CD4-positive, alpha-beta T cell treated with Interleukin-17A for 1 hour (primary cell): ENCODE measurements around the gene PRDM12.

Experiments used
- DNase-seq: peaks from one replicate; pipeline ENCODE4 v3.0.0-alpha.2; 2020

The PRDM12 gene

GRCh38 chr9:130636648-130637020 lies 27.8 kb upstream of the PRDM12 start:
- no peak for DNase-seq

DNA sequence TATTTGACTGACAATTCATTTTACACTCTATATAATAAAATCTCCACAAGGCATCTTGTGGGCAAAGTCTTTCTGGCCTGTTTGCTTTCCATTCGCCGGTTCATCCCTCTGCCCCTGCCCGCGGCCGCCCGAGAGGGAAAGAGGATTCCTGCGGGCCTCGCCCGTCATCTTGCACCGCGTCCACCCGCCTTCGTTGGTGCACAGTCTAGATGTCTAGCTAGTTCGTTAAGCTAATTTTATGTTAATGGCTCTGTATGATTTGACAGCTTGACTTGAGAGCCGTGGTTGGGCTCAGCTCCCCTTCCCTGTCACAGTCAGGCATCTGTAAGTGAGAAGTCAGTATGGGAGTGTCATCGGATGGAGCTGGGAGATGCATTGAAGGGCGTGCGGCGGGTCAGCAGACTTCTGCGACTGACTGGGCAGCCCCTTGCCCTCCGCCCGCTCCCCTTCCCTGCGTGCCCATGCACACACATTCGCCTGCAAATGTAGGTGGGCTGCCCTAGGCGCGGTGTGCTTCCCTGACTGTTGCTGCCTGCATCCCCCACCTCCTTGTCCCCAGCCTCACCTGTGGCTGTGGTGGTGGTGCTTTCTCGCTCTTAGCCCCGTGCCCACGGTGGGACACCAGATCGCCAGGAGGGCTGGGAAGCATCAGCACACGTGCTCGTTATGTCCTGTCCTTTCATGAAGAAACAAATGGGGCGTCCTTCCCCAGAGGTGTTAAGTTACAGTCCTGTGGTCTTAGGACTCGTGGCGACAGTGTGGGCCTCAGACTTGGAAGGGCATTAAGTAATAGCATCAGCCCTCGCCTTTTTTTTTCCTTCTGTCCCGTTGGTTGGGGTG lies 25.9 kb upstream of the PRDM12 start:
- no peak for DNase-seq

DNA sequence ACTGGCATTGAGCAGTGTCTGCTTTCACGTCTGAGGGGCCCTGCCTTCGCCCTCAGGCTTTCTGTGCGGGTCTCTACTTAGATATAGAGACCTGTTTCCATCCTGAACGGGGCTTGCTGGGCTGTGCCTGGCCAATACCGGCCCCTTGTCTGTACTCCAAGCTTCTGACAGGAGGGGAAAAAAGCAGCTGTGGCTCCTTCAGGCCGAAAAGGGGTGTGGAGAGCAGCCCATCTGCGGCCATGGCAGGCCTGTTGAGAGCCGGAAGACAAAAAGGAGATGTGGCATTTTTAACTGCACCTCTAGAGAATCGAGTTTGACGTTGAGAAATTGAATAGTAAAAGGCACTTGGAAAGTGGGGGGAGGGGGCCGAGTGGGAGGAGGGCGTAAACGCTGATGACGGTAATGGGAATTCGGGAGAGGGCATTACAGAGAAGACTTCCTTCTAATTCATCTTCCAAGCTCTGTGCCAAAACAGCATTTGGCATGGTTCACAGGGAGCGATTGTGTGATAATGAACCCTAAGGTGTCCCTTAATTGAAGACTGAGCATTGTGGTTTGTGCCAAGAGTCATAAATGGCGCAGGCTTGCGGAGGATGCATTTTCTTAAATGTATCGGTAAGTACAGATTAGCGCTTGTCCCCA lies 25.1 kb upstream of the PRDM12 start:
- no peak for DNase-seq

DNA sequence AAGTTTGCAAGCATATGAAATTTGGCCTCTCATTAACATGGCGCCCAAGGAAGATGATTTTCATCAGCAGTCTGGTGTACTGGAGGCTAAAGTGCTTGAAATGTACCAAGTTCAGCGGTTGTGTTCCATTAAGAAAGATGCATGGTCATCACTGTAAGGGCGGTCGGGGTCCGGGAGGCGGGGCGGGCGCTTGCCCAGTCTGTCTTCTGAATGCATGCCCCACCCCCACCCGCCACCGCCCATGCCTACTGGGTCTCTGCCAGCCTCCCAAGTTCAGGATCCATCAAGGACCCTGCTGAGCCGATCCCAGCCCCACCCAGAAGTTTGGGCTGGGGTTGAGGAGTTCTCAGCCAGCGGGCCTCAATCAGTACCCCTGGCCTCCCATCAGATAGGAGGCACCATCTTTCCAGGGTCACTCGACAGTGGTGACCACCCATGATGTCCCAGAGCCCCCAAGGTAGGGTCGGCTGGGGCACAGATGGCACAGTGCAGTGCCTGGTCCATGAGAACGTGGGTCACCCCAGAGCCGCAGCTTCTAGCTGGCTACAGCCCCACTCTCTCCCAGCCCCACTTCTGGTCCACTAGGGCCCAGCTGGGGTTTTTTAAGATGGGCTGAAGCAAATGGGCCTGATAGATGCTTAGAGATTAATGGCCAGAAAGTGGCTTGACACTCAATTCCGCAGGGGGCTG lies 24.4 kb upstream of the PRDM12 start:
- DNase-seq, result no peak

DNA sequence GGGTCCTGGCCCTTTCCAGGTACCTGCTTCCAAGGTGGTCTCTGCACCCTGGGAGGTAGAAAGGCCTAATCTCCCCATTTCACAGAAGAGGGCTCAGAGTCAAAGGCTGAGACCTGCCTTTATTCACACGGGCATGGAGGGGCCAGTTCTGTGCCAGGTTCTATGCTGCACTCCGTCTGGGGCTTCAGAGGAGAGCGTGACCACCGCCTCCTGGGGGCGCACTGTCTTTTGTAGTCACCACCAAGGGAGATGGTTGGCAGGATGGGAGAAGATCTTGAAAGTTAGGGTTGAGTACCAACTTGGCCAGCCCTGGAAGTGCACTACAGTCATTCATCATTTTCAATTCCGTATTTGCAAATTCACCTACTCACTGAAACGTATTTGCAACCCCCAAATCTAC lies 23.7 kb upstream of the PRDM12 start:
- DNase-seq, result no peak

DNA sequence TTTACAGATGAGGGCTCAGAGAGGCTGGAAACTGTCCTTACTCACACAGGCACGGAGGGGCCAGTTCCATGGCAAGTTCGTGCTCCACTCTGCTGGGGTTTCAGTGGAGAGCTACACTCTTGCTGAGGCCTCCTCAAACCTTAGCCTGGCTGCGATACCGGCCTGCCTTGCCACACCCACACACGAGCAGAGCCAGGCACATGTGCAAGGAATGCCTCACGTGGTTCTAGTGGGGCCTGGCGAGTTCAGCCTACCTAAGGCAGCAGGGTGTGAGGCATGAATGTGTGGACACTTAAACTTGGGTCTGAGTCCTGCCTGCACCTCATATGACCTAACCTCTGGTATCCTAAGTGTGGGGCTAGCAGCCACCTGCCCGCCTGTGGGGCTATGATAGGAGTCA lies 21.5 kb upstream of the PRDM12 start:
- DNase-seq, result no peak

DNA sequence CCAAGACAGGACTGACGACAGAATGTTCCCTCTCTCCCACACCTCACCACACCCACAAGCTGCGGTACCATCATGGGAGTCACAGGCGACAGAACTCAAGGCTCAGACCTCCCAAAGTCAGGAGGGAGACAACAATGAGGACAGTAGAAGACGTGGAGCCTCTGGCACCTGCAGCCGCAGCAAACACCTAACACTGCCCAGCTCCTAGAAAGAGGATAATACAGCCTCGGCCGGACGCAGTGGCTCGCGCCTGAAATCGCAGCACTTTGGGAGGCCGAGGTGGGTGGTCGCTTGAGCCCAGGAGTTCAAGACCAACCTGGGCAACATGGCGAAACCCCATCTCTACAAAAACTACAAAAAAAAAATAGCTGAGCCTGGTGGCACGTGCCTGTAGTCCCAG lies 13.2 kb upstream of the PRDM12 start:
- DNase-seq, result no peak

- no peak for DNase-seq
These were observed 12.6 kb upstream of the PRDM12 start for GRCh38 chr9:130651752-130652151.

- DNase-seq, result no peak
These were observed 9.5 kb upstream of the PRDM12 start for GRCh38 chr9:130654879-130655278.

- no peak for DNase-seq
These were observed 5.3 kb upstream of the PRDM12 start for GRCh38 chr9:130658893-130659698.

DNA sequence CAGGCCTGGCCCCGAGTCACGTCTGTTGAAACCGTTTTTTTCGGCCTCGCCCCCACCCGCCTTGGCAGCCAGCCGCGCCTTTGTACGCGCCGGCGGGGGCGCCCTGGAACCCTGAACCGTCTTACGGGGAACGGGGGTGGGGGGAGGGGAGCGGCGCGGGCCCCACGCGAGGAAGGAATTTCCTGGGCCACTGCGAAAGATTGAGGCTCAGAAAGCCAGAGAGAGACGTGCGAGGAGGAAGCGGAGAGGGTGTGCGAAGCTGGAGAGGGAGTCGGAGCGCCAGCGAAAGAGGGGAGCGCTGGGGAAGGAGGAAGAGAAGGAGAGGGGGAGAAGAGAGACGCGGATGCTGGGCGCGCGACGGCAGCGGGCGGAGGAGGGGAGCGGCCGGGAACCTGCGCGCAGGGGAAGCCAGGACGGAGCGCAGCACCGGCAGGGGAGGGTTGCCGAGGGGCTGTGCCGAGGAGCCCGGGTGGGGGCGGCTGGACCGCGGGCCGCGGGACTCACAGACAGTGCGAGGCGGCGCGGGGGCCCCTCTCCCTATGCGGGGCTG lies 4.6 kb upstream of the PRDM12 start:
- no peak for DNase-seq

- DNase-seq, result no peak
These were observed 4.1 kb upstream of the PRDM12 start for GRCh38 chr9:130660326-130660682.

DNA sequence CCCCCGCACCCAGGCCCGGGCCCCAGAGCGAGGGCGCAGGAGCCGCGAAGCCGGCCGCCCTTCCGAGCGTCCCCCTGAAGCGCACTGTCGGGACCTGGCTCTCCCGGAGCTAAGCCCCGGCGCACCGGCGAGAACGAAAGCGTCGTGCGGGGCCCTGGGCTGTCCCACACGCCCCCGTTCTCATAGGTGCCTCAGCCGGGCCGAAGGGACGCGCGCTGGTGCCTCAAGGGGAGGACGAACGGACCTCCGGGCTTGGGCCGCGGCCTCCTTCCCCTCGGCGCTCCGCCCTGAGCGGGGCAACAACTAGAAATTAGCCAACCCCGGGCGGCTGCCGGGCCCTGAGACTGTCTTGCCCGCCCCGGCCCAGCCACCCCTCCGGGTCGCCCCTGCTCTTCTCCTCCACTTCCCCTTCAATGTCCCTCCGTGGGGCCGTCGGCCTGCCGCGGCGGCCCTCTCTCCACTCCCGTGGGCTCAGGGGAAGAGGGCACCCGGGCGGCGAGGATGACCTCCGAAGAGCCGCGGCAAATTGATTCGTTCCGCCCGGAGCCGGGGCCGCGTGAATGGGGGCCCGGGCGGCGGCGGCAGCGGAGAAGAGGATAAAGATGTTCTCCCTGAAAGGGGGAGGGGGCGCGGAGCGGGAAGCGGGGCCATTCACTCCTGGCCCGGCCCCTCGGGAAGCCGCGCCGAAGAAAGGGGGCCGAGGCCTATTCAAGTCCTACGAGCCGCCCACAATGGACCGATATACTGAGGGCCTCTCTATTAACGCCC lies 3.5 kb upstream of the PRDM12 start:
- DNase-seq, result no peak

- no peak for DNase-seq
These were observed 2.8 kb upstream of the PRDM12 start for GRCh38 chr9:130661451-130662098.

GRCh38 chr9:130662099-130662969 lies 2.1 kb upstream of the PRDM12 start:
- no peak for DNase-seq

DNA sequence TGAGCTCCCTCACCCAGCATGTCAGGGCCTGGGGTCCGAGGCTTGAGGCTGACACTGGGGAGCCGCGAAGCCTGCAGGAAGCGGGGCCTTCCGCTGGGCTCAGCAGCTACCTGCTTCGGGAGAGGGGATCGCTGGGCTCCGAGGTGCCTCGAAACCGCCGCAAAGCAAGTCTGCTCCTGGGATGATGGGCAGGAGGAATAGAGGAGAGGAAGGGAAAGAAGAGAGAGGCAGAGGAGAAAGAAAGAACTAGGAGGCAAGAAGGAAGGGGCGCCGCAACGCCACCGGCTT lies 1.5 kb upstream of the PRDM12 start:
- DNase-seq, result no peak

GRCh38 chr9:130663258-130663976 lies 977 bp upstream of the PRDM12 start:
- no peak for DNase-seq

DNA sequence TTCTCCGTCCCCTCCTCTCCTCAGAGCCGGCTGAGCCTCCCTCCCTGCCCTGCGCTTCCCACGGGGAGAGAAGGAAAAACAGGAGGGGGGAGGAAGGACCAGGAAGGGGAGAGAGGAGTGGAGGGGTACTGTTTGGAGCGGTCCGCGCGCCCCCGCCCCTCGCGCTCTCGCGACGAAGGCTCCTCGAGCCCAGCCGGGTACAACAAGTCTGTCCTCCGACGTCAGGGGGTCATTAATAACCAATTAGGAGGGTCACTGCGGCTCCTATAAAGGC lies 480 bp upstream of the PRDM12 start:
- DNase-seq, result no peak

- no peak for DNase-seq
These were observed 636 bp downstream of the PRDM12 start for GRCh38 chr9:130665029-130665430.
